Left lung (tissue), 14 donors: ENCODE data around the gene ILF3. TPM values are rescaled to one million over a fixed set of nuclear protein-coding genes. Genes with fewer than 3 reads are reported as not detected.
A peak's percentile ranks its signal among the peaks of the same experiment; 100 is the strongest.

Experiments used
- ATAC-seq: fragments of 200-7000 bp; cut with Tn5 transposase; one replicate; pipeline ENCODE4 v1.9.1; 2020; ENCODE audit warnings: moderate library complexity
- DNase-seq, 4 donors: peaks; one replicate each; pipeline ENCODE4 v3.0.0-alpha.2; 2013 to 2020
- H3K27ac ChIP-seq, 2 donors: fragments of 200-600 bp; sonication (generic) in 1 of 2; one replicate each; pipeline versions ENCODE4 v1.5.0 to v1.8.0; 2020 to 2021
- H3K27me3 ChIP-seq, 2 donors: fragments of 200-600 bp; sonication (generic) in 1 of 2; one replicate each; pipeline versions ENCODE4 v1.5.0 to v1.8.0; 2020 to 2021
- H3K36me3 ChIP-seq, 2 donors: fragments of 200-600 bp; sonication (generic) in 1 of 2; one replicate each; pipeline versions ENCODE4 v1.5.0 to v1.8.0; 2020 to 2021
- H3K4me1 ChIP-seq, 2 donors: fragments of 200-600 bp; one replicate each; pipeline ENCODE4 v1.8.0; 2021
- H3K4me3 ChIP-seq, 2 donors: fragments of 200-600 bp; sonication (generic) in 1 of 2; one replicate each; pipeline versions ENCODE4 v1.5.0 to v1.8.0; 2020 to 2021; ENCODE audit warnings: mild to moderate bottlenecking in 1 of 2
- H3K9me3 ChIP-seq, 2 donors: fragments of 200-600 bp; sonication (generic) in 1 of 2; one replicate each; pipeline versions ENCODE4 v1.5.0 to v1.8.0; 2020 to 2021
- CTCF ChIP-seq, 2 donors: fragments of 200-600 bp; sonication (generic) in 1 of 2; IDR thresholded peaks; one replicate each; pipeline versions ENCODE4 v1.5.0 to v1.8.0; 2021; ENCODE audit warnings: antibody characterized with exemption in 2 of 2
- intact Hi-C, 2 donors: fragments of 100-400 bp; cut with DNase I; formaldehyde crosslinking; loops; one replicate each; pipeline versions ENCODE4 v1.11.2 to v1.14.2; 2022
- long read RNA-seq, 12 donors: library from polyadenylated mRNA in 2 of 12; unstranded in 2 of 12; transcript quantifications; one replicate each; pipeline ENCODE4 v2.0.0 and lab custom pipeline, GENCODE V29; 2019 to 2026
- polyA plus RNA-seq, 6 donors: library from polyadenylated mRNA; unstranded; fragments of 120-200 nt; gene quantifications; one replicate each; pipeline ENCODE4 v1.2.1, GENCODE V29; 2013; ENCODE audit not compliant: insufficient read length in 6 of 6
- total RNA-seq, 2 donors: library from RNA; stranded (reverse); fragmentation: NEBNext Ultra II Directional; extraction: Animal tissue kit (Norgen Biotek cat#: 25700); gene quantifications; one replicate each; pipeline ENCODE4 v1.2.1, GENCODE V29; 2021
- donor health status: DM: no; HTN: yes; CAD: no.
- donor health status: DM: no; HTN: no; CAD: no.

ILF3 gene
- total RNA-seq = 100 to 1,000 TPM; 161 to 257 TPM
- polyA plus RNA-seq = 100 to 1,000 TPM; 292 to 357 (median 305) TPM
- long read RNA-seq, donor 1, transcript ILF3-221 (3 exons, 2,579 nt) = major isoform, 38 of 346 reads
- long read RNA-seq, donor 1, partial matches to known transcripts = 306 of 346 reads
- long read RNA-seq, donor 1, other reads (novel, unspliced or antisense) = 0 of 346 reads
- long read RNA-seq, donor 2, transcript ILF3-221 (3 exons, 2,579 nt) = major isoform, 57 of 327 reads
- long read RNA-seq, donor 2, transcript ILF3-202 (18 exons, 3,671 nt) = minor isoform, 5 of 327 reads
- long read RNA-seq, donor 2, partial matches to known transcripts = 259 of 327 reads
- long read RNA-seq, donor 2, other reads (novel, unspliced or antisense) = 0 of 327 reads
- long read RNA-seq, donor 3, full-length matches to known transcripts = 37 of 97 reads
- long read RNA-seq, donor 3, partial matches to known transcripts = 60 of 97 reads
- long read RNA-seq, donor 3, other reads (novel, unspliced or antisense) = 0 of 97 reads
- long read RNA-seq, donor 4, partial matches to known transcripts = 39 of 49 reads
- long read RNA-seq, donor 4, other reads (novel, unspliced or antisense) = 9 of 49 reads
- long read RNA-seq, donor 5, full-length matches to known transcripts = 40 of 212 reads
- long read RNA-seq, donor 5, partial matches to known transcripts = 160 of 212 reads
- long read RNA-seq, donor 5, other reads (novel, unspliced or antisense) = 12 of 212 reads
- long read RNA-seq, donor 6, full-length matches to known transcripts = 34 of 113 reads
- long read RNA-seq, donor 6, partial matches to known transcripts = 79 of 113 reads
- long read RNA-seq, donor 6, other reads (novel, unspliced or antisense) = 0 of 113 reads
- long read RNA-seq, donor 7, full-length matches to known transcripts = 7 of 12 reads
- long read RNA-seq, donor 7, partial matches to known transcripts = 5 of 12 reads
- long read RNA-seq, donor 7, other reads (novel, unspliced or antisense) = 0 of 12 reads
- long read RNA-seq, donor 8, full-length matches to known transcripts = 36 of 140 reads
- long read RNA-seq, donor 8, partial matches to known transcripts = 95 of 140 reads
- long read RNA-seq, donor 8, other reads (novel, unspliced or antisense) = 9 of 140 reads
- long read RNA-seq, donor 9 = 0 reads
- long read RNA-seq, donor 10, partial matches to known transcripts = 32 of 41 reads
- long read RNA-seq, donor 10, other reads (novel, unspliced or antisense) = 8 of 41 reads
- long read RNA-seq, donor 11 = 0 reads
- long read RNA-seq, donor 12, transcript ILF3-221 (3 exons, 2,579 nt) = major isoform, 24 of 116 reads
- long read RNA-seq, donor 12, partial matches to known transcripts = 88 of 116 reads
- long read RNA-seq, donor 12, other reads (novel, unspliced or antisense) = 0 of 116 reads

DNA sequence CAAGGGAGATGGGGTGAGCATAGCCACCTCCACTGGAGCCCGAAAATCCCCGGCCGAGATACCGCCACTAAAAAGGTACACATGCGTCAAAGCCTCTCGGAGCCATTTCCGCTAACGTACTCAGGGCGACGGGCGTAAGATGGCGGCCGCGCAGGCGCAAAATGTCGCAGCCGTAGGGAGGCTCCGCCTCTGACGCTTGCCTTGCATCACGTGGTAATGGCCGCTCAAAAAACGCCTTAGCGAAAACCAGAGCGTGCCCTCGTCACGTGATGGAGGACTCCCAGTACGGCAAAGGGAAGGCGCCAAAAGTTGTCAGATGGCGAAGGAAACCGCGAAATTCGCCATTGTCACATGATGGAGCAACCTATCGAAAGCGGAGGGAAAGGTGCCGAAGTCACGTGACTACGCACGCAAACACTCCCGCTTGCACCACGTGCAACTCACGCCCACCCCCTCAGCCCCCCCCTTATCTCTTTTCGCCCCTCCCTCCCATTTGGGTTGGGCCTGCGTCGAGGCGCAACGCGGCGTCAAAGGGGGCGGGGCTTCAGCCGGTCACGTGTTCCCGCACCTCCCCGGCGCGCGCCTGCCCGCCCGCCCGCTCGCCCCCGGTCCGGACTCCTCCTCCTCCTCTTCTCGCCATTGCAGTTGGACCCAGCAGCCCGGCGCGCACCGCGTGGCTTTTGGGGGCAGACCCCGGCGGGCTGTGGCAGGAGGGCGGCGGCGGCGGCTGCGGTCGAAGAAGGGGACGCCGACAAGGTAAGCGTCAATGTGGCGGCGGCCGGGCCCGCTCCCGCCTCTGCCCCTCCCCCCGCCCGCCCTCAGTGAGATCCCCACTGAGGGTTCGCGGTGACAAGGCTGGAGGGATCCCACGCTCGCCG lies at the start of gene ILF3:
Gene ILF3, plus strand, starts transcription at position 615 of the 878 bp plus-strand sequence. CDS start 16,260 bp downstream, outside the sequence.
- Histone ChIP-seq H3K9me3 (no peaks in the 10 kb centered on the region), H3K36me3 (peaks cover 0 to 9% of the 10 kb centered on the region in 2 donors), H3K4me1 (peaks cover 22 to 53% of the 10 kb centered on the region in 2 donors), H3K27ac (peak within 1 kb of the TSS; percentile 97 to 98), H3K27me3 (no peaks in the 10 kb centered on the region), H3K4me3 (peak within 1 kb of the TSS; percentile 93 to 96)
- ATAC-seq = peak; percentile 91
- no peak for TF ChIP-seq CTCF (IDR thresholded peaks at IDR 0.05)
- DNase-seq = peak; percentile 98 to 100 (median 100)
- intact Hi-C loops = no loop called here

DNA sequence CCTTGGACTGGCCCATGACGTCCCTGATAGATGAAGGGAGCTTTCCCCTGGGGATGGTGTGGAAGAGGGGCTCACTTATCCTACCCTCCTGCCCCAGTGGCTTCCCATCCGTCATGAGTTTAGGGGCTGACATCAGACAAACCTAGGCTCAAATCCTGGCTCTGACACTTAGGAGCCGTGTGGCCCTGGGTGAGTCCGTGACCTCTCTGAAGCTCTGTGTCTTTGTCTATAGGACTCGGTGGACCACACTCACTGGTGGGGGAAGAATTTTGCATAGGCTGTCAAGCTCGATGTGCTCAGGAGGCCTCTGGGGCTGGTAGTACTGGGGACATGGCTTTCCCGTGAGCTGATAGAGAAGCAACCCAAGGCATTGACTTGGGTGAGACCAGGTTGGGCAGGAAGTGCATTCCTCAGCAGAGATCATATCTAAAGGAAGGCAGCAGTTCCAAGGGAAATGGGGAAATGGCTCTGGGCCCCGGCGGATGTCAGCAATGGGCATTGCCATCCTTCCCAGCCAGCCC lies 49.6 kb upstream of the ILF3 start:
- no peaks in the 10 kb centered on the region for H3K9me3 ChIP-seq

DNA sequence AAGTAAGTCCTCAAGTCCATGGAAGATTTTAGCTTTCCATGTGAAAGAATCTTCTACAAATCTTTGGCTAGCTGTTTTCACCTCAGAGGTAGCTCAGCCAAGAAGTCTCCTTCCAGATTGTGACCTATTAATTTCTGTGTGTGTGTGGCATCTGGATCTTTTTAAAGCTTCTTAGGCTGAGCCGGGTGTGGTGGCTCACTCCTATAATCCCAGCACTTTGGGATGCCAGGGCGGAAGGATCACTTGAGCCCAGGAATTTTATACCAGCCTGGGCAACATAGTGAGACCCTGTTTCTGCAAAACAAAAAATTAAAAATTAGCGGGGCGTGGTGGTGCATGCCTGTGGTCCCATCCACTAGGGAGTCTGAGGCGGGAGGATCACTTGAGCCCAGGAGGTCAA lies 42.2 kb upstream of the ILF3 start:
- peak overlapping the region; percentile 21 to 77 for H3K27ac ChIP-seq
- no peaks in the 10 kb centered on the region for H3K27me3 ChIP-seq
- H3K4me3 ChIP-seq = no peak overlapping the region
- H3K9me3 ChIP-seq = no peaks in the 10 kb centered on the region
- no peak for DNase-seq
- intact Hi-C loops = no loop called here
- no peak for ATAC-seq
- no peaks in the 10 kb centered on the region for H3K36me3 ChIP-seq
- peaks cover 19 to 84% of the 10 kb centered on the region in 2 donors for H3K4me1 ChIP-seq
- no peak for TF ChIP-seq CTCF (IDR thresholded peaks at IDR 0.05)

More for the DNA sequence above, 49.6 kb upstream of the ILF3 start:
- ATAC-seq = no peak
- Histone ChIP-seq H3K4me1 (peaks cover 10 to 59% of the 10 kb centered on the region in 2 donors), H3K27ac (peak overlapping the region; percentile 91 to 97), H3K4me3 (peak overlapping the region in 1 of 2 donors; percentile 67), H3K36me3 (no peaks in the 10 kb centered on the region), H3K27me3 (no peaks in the 10 kb centered on the region)
- no peak for TF ChIP-seq CTCF (IDR thresholded peaks at IDR 0.05)
- DNase-seq = peak in 1 of 4 donors; percentile 38
- intact Hi-C loops = no loop called here

DNA sequence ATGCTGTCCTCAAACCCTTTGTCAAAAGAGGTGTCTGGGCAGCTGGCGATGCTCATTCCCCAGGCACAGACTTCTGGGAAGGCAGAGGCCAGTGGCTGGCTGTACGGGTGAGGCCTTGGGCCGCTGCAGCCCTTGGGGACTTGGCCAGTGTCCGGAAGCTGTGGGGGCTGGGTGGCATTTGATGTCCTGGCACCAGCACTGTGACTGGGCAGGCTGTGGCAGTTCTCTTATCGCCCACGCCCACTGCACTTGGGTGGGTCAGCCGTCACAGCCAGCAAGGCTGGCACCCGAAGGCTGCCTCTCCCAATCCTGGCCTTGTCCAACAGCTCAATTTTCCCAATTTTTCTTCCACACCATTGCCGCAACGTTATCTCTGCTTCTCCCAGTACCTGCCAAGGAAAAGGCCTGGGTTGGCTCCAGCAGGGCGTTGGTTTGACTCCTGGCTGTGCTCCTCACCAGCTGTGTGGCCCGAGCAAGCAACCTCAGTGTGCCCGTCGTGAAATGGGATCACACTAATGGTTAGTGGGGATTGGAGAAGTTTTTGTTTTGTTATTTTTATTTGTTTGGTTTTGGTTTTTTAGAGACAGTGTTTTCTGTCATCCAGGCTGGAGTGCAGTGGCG lies 41.5 kb upstream of the ILF3 start:
- Histone ChIP-seq H3K4me1 (peaks cover 19 to 86% of the 10 kb centered on the region in 2 donors), H3K36me3 (no peaks in the 10 kb centered on the region), H3K9me3 (no peaks in the 10 kb centered on the region), H3K27ac (peak overlapping the region; percentile 56 to 77), H3K4me3 (no peak overlapping the region), H3K27me3 (no peaks in the 10 kb centered on the region)
- TF ChIP-seq CTCF (IDR thresholded peaks at IDR 0.05) = no peak
- intact Hi-C loops = no loop called here
- ATAC-seq (peak; percentile 96), DNase-seq (peak in 2 of 4 donors; percentile 79 to 85)
